Fibroblast of lung (primary cell): ENCODE results near the gene ZBTB43. TPM values are rescaled to one million over a fixed set of nuclear protein-coding genes. Genes with fewer than 3 reads are reported as not detected.
"Not testable (repeated sequence)": the region's sequence is repeated elsewhere in the genome, so short reads cannot be mapped to it uniquely, and the experiment has no call there.

Source experiments
- DNase-seq, 2 donors: peaks; one replicate each; pipeline versions ENCODE4 v3.0.0 to v3.0.0-alpha.2; 2010; ENCODE audit warnings: low read depth in 2 of 2
- H2AFZ ChIP-seq: 2 replicates; pipeline ENCODE4 v1.5.1; 2012; ENCODE audit warnings: low read length, control low read depth, inconsistent platforms
- H3K27ac ChIP-seq: 2 replicates; pipeline ENCODE4 v1.5.1; 2011; ENCODE audit warnings: low read length, control low read depth; ENCODE audit not compliant: insufficient read depth
- H3K27me3 ChIP-seq: 2 replicates; pipeline ENCODE4 v1.5.1; 2011; ENCODE audit warnings: mild to moderate bottlenecking, low read length; ENCODE audit not compliant: control insufficient read depth, insufficient read depth
- H3K36me3 ChIP-seq: 2 replicates; pipeline ENCODE4 v1.5.1; 2011; ENCODE audit warnings: low read length; ENCODE audit not compliant: control insufficient read depth, insufficient read depth
- H3K4me1 ChIP-seq: 2 replicates; pipeline ENCODE4 v1.5.1; 2011; ENCODE audit warnings: low read length; ENCODE audit not compliant: control insufficient read depth, insufficient read depth; ENCODE audit errors: extremely low read depth
- H3K4me2 ChIP-seq: 2 replicates; pipeline ENCODE4 v1.5.1; 2011; ENCODE audit warnings: low read length, control low read depth; ENCODE audit not compliant: insufficient read depth; ENCODE audit errors: extremely low read depth
- H3K4me3 ChIP-seq, 4 experiments: fragments of 200-600 bp in 1 of 4; sonication (generic) in 1 of 4; replicated peaks in 1 of 4; 2 replicates each; pipeline ENCODE4 v1.5.1; 2011 to 2016; ENCODE audit warnings: low read length in 4 of 4, low read depth in 3 of 4, mild to moderate bottlenecking in 3 of 4, control low read depth in 2 of 4, inconsistent platforms in 1 of 4, mixed read lengths in 1 of 4; ENCODE audit not compliant: insufficient read depth in 1 of 4; ENCODE audit errors: control extremely low read depth in 1 of 4
- H3K79me2 ChIP-seq: 2 replicates; pipeline ENCODE4 v1.5.1; 2012; ENCODE audit warnings: mild to moderate bottlenecking, low read length, inconsistent platforms; ENCODE audit not compliant: control insufficient read depth, insufficient read depth
- H3K9ac ChIP-seq: 2 replicates; pipeline ENCODE4 v1.5.1; 2011; ENCODE audit warnings: mild to moderate bottlenecking, low read length, control low read depth; ENCODE audit not compliant: insufficient read depth
- H3K9me3 ChIP-seq: 2 replicates; pipeline ENCODE4 v1.5.1; 2012; ENCODE audit warnings: low read depth, low read length; ENCODE audit not compliant: control insufficient read depth, insufficient read depth
- H4K20me1 ChIP-seq: 2 replicates; pipeline ENCODE4 v1.5.1; 2011; ENCODE audit warnings: low read length; ENCODE audit not compliant: control insufficient read depth, insufficient read depth; ENCODE audit errors: extremely low read depth
- EZH2 ChIP-seq: IDR thresholded peaks from 2 replicates; pipeline ENCODE4 v1.5.1; 2012; ENCODE audit warnings: low read length, control low read depth, mild to moderate bottlenecking; ENCODE audit errors: missing control alignments
- polyA plus RNA-seq, 2 donors: library from polyadenylated mRNA; depleted of rRNA in 1 of 2; stranded (reverse) in 1 of 2; unstranded in 1 of 2; fragments of >200 nt; gene quantifications; 2 replicates each; pipeline ENCODE4 v1.2.1, GENCODE V29; 2011 to 2012; ENCODE audit warnings: missing spikeins in 1 of 2
- total RNA-seq: library from RNA; depleted of rRNA; stranded (reverse); fragments of >200 nt; gene quantifications from 2 replicates; pipeline ENCODE4 v1.2.1, GENCODE V29; 2014
- TF ChIP-seq, protein P1 (sequence below), 2 donors: IDR thresholded peaks in 1 of 2; conservative IDR thresholded peaks in 1 of 2; 1 replicate in 1 of 2; 2 replicates in 1 of 2; pipeline ENCODE4 v1.5.1; 2011 to 2012; ENCODE audit warnings: low read length in 2 of 2, control low read depth in 1 of 2, inconsistent platforms in 1 of 2, low read depth in 1 of 2, mild to moderate bottlenecking in 1 of 2

ZBTB43 gene
- total and polyA plus RNA-seq, 2 donors (not counting 1 experiment from before 2014, with no cell fraction given), result 6.8 to 12.6 TPM

DNA sequence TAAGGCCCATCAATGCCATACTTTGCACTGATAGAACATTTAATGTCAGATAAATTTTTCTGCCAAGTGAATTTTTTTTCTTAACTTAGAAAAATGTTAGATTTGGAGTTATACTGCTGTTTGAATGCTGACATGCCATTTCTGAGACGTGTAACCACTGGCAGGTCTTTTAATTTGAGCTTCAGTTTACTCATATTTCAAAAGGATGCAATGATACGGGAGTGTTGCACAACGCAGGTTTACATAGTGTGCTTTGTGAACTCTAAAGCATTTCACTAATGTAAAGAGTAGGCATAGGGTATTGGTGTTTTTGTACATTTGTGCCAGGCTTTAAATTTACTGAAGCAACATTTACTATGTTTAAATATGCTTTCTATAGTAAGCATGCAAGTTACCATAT lies 4.2 kb downstream of the ZBTB43 start:
- Histone ChIP-seq H3K4me1 (peaks cover 2% of the 10 kb centered on the region), H3K9ac (no peak overlapping the region), H3K27me3 (no peaks in the 10 kb centered on the region), H3K79me2 (peaks cover 50% of the 10 kb centered on the region), H3K36me3 (peaks cover 4% of the 10 kb centered on the region), H3K9me3 (no peaks in the 10 kb centered on the region), H3K4me2 (no peak overlapping the region), H3K4me3 (no peak overlapping the region), H2AFZ (no peak overlapping the region), H4K20me1 (peaks cover 5% of the 10 kb centered on the region), H3K27ac (no peak overlapping the region)
- TF ChIP-seq, protein P1, sequence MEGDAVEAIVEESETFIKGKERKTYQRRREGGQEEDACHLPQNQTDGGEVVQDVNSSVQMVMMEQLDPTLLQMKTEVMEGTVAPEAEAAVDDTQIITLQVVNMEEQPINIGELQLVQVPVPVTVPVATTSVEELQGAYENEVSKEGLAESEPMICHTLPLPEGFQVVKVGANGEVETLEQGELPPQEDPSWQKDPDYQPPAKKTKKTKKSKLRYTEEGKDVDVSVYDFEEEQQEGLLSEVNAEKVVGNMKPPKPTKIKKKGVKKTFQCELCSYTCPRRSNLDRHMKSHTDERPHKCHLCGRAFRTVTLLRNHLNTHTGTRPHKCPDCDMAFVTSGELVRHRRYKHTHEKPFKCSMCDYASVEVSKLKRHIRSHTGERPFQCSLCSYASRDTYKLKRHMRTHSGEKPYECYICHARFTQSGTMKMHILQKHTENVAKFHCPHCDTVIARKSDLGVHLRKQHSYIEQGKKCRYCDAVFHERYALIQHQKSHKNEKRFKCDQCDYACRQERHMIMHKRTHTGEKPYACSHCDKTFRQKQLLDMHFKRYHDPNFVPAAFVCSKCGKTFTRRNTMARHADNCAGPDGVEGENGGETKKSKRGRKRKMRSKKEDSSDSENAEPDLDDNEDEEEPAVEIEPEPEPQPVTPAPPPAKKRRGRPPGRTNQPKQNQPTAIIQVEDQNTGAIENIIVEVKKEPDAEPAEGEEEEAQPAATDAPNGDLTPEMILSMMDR (conservative IDR thresholded peaks at IDR 0.05 in 1 of 2, IDR thresholded peaks at IDR 0.05 in 1 of 2; ENCODE audit: low read depth in 1 of 2, low read length in 2 of 2), result no peak
- TF ChIP-seq EZH2, result no peak
- DNase-seq, result peak in 1 of 2 donors; percentile 47

GRCh38 chr9:126810221-126810620 lies 5.4 kb downstream of the ZBTB43 start:
- not testable (repeated sequence) for H2AFZ ChIP-seq, H4K20me1 ChIP-seq, H3K9me3 ChIP-seq, H3K4me2 ChIP-seq, H3K9ac ChIP-seq, H3K4me3 ChIP-seq, H3K4me1 ChIP-seq, DNase-seq, H3K27ac ChIP-seq, H3K27me3 ChIP-seq, H3K36me3 ChIP-seq
- H3K79me2 ChIP-seq, result peaks cover 49% of the 10 kb centered on the region

GRCh38 chr9:126813072-126813471 lies 8.2 kb downstream of the ZBTB43 start:
- Histone ChIP-seq H3K9ac (no peak overlapping the region), H3K27me3 (no peaks in the 10 kb centered on the region), H3K4me3 (no peak overlapping the region), H3K4me2 (no peak overlapping the region), H3K27ac (no peak overlapping the region), H3K9me3 (no peaks in the 10 kb centered on the region), H2AFZ (no peak overlapping the region), H3K36me3 (peaks cover 4% of the 10 kb centered on the region), H3K4me1 (no peaks in the 10 kb centered on the region), H4K20me1 (peaks cover 5% of the 10 kb centered on the region), H3K79me2 (peaks cover 26% of the 10 kb centered on the region)
- no peak for DNase-seq
- no peak for TF ChIP-seq EZH2
- TF ChIP-seq, protein P1 (conservative IDR thresholded peaks at IDR 0.05 in 1 of 2, IDR thresholded peaks at IDR 0.05 in 1 of 2; ENCODE audit: low read depth in 1 of 2, low read length in 2 of 2), result no peak
